ENCODE results near the gene MAP4K5.

The MAP4K5 gene

DNA sequence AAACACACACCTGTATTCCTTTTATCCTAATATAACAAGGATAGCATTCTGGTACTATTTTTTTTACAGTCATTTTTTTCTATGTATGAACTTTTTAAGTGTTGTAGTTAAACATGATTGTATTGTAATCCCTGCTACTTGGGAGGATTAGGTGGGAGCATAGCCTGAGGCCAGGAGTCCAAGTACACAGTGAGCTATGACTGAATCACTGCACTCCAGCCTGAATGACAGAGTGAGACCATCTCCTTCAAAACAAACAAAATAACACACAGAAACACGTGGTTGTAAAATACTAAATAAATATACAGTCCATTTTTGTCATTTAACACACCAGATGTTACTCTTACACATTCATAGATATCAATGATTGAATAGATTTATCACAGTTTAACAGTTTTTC is 56.9 kb downstream of the MAP4K5 start:
- DNase-seq: no peak

DNA sequence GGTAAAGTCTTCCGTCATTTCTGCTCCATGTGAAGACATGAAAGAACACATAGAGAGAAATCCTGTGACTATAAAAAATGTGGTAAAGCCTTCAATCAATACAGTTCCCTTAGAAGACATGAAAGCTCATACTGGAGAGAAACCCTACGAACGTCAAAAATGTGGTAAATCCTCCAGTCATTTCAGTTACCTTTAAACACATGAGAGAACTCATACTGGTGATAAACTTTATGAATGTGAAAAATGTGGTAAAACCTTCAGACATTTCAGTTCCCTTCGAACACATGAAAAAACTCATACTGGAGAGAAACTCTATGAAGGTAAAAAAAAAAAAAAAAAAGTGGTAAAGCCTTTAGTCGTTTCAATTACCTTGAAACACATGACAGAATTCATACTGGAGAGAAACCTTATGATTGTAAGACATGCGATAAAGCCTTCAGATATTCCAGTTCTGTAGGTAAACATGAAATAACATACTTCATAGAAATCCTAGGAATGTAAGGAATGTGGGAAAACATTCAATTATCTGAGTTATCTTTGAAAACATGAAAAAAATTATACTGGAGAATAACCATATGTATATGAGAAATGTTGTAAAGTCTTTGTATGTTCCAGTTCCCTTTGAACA is 60.4 kb downstream of the MAP4K5 start:
- no peak for DNase-seq

DNA sequence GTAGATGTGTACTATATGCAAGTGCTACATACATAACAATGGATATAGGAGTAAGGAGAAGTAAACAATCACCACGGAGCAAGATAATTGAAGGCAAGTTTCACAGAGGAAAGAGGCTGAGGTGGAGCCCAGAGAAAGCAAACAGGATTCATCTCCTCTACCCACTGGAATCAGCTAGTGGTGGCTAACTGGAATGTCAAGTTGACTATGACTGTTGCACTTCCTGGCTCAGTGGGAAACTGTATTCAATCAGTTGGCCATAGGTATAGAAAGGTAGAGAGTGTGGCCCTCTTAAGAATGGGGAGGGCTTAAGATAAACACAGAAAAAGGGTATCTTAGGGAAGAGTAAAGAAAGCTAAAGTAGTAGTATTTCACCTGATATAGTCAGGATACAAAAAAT is 62.4 kb downstream of the MAP4K5 start:
- DNase-seq: no peak

DNA sequence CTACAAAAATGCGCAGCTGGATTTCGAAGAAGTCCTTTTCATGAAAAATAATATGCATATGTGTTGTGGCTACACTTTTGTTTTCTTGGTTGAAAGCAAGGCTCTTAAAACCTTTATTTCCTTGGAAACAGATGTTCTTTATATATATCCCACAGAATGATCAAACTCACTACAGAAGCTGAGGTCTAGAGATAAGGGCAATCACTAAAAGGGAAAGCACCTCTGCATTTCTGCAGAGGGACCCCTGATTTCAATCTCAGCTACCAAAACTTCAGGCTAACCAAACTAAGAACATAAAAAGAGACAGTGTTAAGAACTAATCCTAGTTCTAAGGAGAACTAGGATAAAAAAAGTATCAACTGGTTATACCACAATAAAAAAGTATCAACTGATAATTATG is 70.3 kb downstream of the MAP4K5 start:
- no peak for DNase-seq

DNA sequence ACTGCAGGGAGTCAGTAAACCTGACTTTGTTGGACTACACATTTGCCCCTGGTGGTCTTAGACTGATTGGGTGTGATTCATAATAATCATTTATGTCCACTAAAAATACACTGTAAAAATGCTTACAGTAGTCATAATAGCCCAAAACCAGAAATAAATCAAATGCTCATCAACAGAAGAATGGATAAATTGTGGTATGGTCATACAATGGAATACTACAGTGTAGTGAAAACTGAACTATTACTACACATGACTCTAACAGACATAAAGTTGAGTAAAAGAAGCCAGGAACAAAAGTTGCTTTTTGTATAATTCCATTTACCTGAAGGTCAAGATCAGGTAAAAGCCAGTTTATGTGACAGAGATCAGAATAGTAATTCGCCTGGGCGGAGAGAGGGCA is 78.5 kb downstream of the MAP4K5 start:
- no peak for DNase-seq

DNA sequence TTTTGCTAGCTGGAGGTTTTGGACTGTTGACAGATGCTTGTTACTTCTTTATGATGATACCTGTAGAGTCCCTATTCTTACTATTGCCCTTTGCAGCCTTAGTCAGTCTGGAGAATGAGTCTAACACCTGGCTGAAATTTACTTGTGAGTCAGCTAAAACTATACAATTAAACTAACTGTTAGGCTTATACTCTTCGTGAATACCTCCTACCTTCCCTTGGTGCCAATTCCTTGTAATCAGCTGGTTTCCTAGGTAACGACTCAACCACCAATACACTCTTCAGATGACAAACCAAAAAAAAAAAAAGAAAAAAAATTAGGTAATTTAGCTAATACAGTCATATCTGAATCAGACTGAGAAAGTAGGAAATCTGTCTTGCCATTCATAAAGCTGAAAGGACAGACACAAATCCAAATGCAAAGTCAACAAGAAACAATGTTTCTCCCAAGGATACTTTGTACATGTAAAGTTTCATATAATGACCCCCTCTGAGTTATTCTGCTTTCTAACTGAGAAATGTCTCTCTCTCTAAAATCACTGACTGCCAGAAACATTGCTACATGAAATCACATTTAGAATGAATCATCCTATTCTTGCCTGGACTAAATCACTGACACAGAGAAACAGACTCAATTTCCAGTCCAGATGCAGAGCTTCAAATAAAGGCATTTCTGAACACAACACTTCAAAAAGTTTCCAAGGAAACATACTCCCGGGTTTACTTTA is 79.2 kb downstream of the MAP4K5 start:
- DNase-seq: peak; percentile 62

DNA sequence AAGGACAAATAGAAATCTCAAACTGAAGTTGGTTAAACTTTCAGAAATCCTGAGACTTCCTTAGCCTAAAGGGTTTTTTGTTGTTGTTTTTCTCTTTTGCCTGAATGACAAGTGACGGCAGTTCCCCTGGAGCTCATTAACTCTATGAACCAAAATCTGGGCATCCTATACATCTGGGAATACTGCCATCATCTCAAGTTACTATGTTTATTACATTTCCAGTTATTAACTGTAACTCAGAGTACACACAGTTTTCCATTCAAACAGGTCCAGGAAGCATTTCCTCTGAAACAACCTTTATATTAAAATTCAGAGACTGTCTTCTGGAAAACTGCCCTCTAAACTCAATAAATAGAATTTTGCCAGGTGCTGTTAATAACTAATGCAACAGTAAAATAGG is 80.1 kb downstream of the MAP4K5 start:
- DNase-seq: peak; percentile 93

DNA sequence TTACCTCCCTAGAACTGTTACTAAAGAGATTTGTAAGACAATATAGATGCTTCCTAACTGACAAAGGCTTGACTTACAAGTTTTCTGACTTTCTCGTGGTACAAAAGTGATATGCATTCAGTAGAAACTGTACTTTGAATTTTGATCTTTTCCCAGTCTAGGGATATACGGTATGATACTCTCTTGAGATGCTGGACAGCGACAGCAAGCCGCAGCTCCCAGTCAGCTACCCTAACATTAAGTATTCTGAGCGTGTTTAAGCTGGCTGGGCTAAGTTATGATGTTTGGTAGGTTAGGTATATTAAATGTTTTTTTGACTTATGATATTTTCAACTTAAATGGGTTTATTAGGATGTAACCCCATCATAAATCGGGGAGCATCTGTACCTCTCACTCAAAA is 80.5 kb downstream of the MAP4K5 start:
- DNase-seq: no peak

DNA sequence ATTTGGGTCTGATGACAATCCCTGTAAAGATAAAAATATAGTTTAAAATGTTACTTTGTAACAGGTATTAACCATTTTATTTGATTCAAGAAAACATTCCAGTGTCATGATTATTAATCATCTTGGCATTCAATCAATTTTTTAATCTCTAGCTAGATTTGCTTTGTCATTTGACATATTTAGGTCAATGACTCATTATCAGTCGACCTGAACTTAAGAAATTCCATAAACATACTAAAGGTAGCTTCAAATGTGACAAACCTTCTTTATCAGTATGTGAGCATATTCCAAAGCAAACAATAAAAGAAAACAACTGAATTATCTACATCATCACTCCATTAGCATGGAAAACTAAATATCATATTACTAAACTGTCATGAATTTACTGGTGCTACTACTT is 84.9 kb downstream of the MAP4K5 start:
- DNase-seq: no peak

DNA sequence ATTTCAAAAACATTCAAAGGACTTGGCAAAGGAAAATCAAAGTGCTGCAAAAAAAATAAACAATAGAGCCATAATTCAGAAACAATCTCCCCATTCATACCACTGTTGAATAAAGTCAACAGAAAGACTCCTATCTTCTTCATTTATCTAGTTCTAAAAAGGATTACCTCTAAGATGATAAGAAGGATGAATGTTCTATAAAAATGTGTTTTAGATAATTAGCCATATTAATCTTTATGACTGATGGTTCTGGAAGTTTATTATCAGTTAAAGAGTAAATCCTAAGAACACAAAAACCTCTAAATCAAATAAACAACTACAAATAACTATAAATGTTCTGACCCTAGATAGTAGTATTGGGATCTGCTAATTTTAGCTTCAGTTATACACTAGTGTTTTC is 97.8 kb downstream of the MAP4K5 start:
- DNase-seq: no peak

DNA sequence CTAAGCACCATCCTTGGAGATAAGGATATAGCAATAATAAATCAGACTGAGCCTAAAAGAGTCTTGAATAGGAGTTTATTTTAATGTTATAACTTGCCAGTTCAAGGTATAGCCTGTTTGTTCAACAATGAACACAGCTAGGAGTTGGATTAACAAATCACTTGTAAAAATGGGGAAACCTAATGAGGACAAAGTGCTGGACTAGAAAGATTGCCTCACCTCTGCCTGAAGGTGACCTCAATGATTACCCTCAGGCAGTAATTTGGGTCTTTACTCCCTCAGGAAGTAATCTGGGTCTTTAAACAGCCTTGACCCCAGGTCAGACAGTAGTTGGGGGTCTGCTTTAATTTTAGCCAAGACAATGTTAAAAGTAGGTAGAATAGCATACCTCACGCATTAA is 100.2 kb downstream of the MAP4K5 start:
- DNase-seq: no peak

DNA sequence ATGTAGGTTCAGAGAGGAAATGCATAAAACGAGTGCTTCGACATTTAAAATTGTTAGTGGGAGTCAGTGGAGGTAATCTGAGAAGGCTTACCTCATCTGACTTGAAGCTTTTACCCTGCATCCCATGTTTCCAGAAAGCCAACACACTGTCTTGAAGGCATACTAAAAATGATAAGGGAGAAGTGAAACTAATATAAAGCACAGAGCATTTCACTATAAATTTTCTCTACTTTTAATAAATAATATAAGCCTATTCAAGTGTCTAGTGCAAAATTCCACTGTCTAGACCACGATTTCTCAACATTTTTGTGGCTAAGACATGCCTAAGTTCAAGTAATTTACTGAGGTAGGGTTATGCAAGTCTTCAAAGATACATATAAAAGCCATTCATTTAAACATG is 106.6 kb downstream of the MAP4K5 start:
- no peak for DNase-seq

DNA sequence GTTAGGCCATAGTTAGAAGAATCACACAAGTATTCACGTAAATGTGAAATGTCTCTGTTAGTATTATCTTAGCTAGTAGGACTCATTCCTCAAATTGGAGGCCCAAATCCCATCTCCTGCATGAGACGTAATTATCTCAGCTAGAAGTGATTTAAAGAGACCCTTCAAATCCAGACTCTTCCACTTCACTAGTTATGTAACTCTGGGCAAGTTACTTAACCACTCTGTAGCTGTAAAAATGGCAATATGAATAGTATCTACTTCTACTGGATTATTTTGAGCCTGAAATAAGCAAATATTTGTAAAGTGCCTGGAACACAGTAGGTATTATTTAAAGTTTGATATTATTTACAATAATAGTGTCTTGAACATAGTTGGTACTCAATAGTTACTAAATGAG is 107.3 kb downstream of the MAP4K5 start:
- no peak for DNase-seq

DNA sequence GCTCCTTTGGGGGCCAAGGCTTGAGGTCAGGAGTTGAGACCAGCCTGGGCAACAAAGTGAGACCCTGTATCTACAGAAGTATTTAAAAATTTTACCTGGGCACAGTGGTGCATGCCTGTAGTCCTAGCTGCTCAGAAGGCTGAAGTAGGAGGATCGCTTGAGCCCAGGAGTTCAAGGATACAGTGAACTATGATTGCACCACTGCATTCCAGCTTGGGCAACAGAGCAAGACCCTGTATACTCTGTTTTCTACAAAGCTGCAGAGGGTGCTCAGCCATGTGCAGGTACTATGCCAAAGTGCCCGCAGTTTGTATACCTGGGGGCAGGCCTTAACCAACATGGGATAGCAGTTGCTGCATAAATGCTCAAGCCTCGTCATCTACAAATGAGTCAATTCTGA is 108.8 kb downstream of the MAP4K5 start:
- no peak for DNase-seq

DNA sequence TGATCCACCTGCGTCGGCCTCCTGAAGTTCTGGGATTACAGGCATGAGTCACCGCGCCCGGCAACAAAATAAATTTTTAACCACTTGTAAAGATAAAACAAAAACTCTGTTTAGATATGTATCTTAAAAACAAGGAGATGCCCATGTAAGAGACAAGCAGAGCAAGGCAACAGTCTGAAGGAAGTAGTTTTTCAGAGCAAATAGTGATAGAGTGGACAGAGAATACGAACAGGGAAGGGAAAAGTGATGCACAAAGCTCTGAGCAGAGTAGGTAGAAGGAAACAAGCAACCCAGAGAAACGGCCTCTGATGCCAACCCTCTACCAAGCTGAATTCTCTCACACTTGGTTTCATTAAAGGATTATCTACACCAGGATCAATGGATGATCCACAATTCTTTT is 110.9 kb downstream of the MAP4K5 start:
- no peak for DNase-seq

DNA sequence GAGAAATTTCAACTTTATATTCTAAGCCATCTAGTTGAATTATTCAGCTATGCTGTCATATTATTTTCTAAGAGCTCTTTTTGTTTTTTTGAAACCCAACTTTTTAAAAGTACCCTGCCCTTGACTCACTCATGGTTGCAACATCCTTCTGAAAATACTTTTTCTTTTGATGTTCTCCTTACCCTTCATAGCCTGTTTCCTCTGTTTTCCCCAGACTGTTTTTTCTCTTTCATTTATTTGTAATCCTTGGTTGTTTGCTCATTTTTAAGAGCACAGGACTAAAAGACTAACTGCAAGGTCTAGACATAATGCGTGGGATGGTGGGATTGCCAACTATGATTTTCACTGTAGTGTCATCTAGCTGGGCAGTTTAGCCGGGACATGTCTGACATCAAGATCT is 114.5 kb downstream of the MAP4K5 start:
- no peak for DNase-seq

DNA sequence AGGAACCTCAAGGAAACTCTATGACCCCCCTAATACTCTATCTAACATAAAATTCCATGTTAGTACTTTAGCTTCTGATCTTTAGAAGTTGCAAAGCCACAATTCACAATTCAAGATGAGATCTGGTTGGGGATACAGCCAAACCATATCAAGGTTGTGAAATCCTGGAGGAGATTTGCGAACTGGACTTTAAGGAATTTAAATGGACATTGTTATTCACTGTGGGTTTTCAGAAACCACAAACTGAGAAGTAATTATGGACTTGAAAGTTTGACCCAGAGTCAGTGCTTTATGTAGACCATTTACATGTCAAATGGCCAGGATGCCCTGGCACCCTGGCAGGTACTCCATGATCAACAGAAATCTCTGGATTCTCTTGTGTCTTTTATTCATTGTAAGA is 121.4 kb downstream of the MAP4K5 start:
- no peak for DNase-seq

DNA sequence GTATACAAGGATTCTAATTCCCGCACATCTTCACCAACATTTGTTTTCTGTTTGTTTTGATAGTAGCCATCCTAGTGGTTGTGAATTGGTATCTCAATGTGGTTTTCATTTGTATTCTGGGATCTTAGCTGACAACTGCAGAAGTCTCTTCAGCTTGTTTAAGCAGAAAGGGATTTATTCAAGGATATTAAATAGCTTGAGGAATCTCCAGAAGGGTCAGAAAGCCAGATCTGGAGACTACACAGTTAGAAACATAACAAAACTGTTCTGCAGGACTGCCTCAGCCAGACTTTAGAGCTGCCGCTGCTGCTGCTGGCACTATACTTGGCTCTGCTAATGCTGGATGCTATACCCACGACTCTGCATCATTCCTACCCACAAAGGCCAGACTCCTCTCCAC is 122.3 kb downstream of the MAP4K5 start:
- DNase-seq: no peak

DNA sequence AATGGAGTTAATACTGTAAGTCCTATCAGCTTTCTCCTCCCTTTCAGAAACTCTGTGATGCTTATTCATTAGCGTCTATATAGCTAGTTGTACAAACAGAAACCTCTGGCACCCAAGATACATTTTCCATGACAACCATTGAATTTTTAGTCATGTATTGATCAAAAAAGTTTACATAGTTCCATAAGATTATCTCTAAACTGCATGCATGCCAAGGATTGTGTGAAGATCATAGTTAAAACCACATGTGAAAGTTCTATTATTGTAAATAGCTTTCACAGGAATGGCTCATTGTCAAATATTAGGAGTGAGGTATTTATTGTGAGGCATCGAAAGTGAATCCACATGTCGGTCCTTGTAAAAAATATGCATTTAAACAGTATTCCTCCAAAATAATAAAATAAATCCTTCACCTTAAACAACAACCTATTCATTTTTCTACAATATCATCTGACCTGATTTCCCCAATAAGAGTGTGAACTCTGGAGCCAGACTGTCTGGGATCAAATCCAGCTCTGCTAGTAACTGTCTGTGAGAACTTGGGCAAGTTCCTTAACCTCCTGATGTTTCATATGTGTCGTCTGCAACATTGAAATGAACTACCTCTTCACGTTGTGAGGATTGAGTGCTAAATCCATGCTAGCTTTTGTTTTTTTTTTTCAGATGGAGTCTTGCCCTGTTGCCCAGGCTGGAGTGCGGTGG is 125.1 kb downstream of the MAP4K5 start:
- DNase-seq: no peak

DNA sequence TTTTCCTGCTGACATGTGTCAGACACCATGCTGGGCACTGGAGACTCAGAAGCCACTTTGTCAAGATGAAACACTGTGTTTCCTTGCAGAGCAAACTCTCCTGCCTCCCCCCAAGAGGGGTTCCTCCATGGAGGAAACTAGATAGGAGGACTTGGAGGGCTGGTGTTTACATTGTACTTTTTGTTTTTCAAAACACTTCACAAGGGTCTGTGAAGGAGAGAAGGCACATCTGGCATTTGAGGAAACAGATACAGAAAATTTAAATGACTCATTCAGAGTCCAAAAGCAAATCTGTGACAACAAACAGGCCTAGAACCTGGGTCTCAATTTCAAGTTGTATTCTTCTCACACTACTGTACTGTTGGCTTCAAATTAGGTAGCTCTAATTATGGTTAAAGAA is 128.9 kb downstream of the MAP4K5 start:
- peak; percentile 90 for DNase-seq

DNA sequence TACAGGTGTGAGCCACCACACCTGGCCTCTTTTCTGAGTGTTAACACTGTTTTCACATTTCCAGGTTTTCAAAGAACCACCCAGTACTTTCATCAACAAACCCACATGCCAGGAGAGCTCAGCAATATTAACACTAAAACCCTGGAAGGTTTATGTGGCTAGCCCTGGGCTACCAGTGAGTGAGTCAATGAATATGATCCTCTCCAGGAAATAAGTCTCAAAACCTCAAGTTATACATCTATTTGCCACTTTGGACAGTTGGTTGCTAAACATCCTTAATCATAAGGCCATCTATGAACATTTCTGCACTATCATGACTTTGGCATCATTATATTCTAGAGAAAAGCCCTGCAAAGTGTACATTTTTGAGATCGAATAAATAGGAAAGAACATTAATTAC is 129.4 kb downstream of the MAP4K5 start:
- DNase-seq: no peak

DNA sequence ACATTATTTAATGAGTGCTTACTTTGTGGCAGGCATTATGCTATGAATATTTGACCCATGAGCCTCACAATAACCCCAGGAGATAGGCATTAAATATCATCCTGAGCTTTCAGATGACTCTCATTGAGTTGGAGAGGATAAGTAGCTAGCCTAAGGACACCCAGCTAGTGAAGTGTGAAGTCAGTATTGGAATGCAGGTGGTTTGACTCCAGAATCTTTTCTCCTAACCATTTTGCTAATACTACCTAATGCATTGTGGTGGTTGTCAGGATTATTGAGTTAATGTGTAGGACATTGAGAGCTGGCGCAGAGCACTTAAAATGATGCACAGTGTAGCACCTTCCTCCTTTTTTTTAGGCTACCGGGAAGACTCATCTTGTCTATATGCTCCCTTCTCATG is 131.9 kb downstream of the MAP4K5 start:
- no peak for DNase-seq

DNA sequence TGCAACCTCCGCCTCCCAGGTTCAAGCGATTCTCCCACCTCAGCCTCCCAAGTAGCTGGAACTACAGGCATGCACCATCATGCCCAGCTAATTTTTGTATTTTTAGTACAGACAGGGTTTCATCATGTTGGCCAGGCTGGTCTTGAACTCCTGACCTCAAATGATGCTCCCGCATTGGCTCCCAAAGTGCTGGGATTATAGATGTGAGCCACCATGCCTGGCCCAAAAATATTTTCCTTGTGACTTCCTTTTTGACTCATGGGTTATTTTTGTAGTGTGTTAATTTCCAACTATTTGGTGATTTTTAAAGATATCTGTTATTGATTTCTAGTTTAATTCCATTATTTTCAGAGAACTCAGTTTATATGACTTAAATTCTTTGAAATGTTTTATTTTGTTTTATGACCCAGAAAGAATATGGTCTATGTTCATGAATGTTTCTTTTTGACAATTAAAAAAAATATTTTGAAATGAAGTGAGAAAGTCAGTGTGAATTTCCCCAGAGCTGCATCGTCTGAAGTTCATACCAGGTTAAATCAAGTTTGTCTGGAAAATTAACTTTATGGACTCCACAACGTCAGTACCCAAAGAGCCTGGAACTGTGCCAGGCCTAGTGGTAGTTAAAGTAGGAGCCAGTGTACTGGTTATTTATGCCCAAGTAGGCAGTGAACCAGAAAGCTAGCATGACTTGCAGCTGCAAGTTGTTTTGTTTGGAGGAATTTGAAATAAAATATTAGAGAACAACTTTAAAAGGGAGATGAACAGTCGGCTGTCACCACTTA is 132.9 kb downstream of the MAP4K5 start:
- DNase-seq: peak; percentile 41

DNA sequence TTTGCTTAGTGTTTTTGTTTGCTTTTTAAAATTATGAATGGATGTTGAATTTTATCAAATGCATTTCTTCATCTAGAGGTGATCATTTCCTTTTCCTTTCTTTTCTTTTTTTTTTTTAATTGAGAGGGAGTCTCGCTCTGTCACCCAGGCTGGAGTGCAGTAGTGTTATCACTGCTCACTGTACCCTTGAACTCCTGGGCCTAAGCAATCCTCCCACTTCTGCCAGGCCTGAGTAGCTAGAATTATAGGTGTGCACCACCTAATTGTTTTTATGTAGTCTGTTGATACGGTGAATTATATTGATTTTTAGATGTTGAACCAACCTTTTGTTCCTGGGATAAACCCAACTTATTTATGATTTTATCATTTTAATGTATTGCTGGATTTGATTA is 134.2 kb downstream of the MAP4K5 start:
- no peak for DNase-seq

All from NCI-H2171 treated with DMSO at 0.1 percent for 48 hours (cell line).